SK-N-SH treated with all-trans-retinoic acid at 6 μM for 48 hours (cell line): ENCODE data around the gene TMEM181.

Experiments
- ATAC-seq: fragments of 200-7000 bp; cut with Tn5 transposase; 3 replicates; pipeline ENCODE4 v1.9.1; 2020; ENCODE audit warnings: mild to moderate bottlenecking, moderate library complexity
- ARNTL ChIP-seq: fragments of 450-650 bp; formaldehyde crosslinking; IDR thresholded peaks from 2 replicates; pipeline ENCODE4 v1.5.0; 2020; ENCODE audit warnings: low read depth, mild to moderate bottlenecking, moderate library complexity, borderline replicate concordance
- BACH2 ChIP-seq: fragments of 250-450 bp; sonication (Bioruptor Pico); IDR thresholded peaks from 2 replicates; pipeline ENCODE4 v1.9.0; 2021; ENCODE audit warnings: mild to moderate bottlenecking, borderline replicate concordance
- ISL1 ChIP-seq: fragments of 250-450 bp; sonication (Bioruptor Pico); IDR thresholded peaks from 2 replicates; pipeline ENCODE4 v2.1.2; 2022; ENCODE audit warnings: mild to moderate bottlenecking, moderate library complexity
- POU6F1 ChIP-seq: fragments of 250-450 bp; sonication (Bioruptor Pico); IDR thresholded peaks from 2 replicates; pipeline ENCODE4 v1.8.0; 2021; ENCODE audit warnings: low read depth, mild to moderate bottlenecking, moderate library complexity, borderline replicate concordance
- PPARA ChIP-seq: fragments of 250-450 bp; sonication (Bioruptor Pico); IDR thresholded peaks from 2 replicates; pipeline ENCODE4 v1.5.0; 2020; ENCODE audit warnings: mild to moderate bottlenecking, borderline replicate concordance
- TCF4 ChIP-seq: fragments of 250-450 bp; sonication (Bioruptor Pico); IDR thresholded peaks from 2 replicates; pipeline ENCODE4 v1.8.0; 2021; ENCODE audit warnings: mild to moderate bottlenecking, moderate library complexity, borderline replicate concordance
- TOX ChIP-seq: fragments of 250-450 bp; sonication (Bioruptor Pico); IDR thresholded peaks from 2 replicates; pipeline ENCODE4 v1.8.0; 2021; ENCODE audit warnings: mild to moderate bottlenecking, moderate library complexity, borderline replicate concordance
- TSHZ2 ChIP-seq: fragments of 250-450 bp; sonication (Bioruptor Pico); IDR thresholded peaks from 2 replicates; pipeline ENCODE4 v1.5.0; 2020; ENCODE audit warnings: mild to moderate bottlenecking, moderate library complexity
- ZC3H10 ChIP-seq: fragments of 250-450 bp; sonication (Bioruptor Pico); IDR thresholded peaks from 2 replicates; pipeline ENCODE4 v1.5.1; 2021; ENCODE audit warnings: mild to moderate bottlenecking, moderate library complexity
- ZFP3 ChIP-seq: fragments of 250-450 bp; sonication (Bioruptor Pico); IDR thresholded peaks from 2 replicates; pipeline ENCODE4 v1.5.0; 2020; ENCODE audit warnings: mild to moderate bottlenecking, moderate library complexity
- ZFP30 ChIP-seq: fragments of 450-650 bp; formaldehyde crosslinking; IDR thresholded peaks from 2 replicates; pipeline ENCODE4 v1.5.0; 2022; ENCODE audit warnings: mild to moderate bottlenecking, moderate library complexity
- ZNF565 ChIP-seq: fragments of 450-650 bp; formaldehyde crosslinking; conservative IDR thresholded peaks from 2 replicates; pipeline ENCODE4 v1.5.0; 2020; ENCODE audit warnings: low read depth, mild to moderate bottlenecking, moderate library complexity
- ZNF70 ChIP-seq: fragments of 450-650 bp; formaldehyde crosslinking; IDR thresholded peaks from 2 replicates; pipeline ENCODE4 v1.5.0; 2020; ENCODE audit warnings: mild to moderate bottlenecking, moderate library complexity
- ZNF8 ChIP-seq: fragments of 450-650 bp; formaldehyde crosslinking; IDR thresholded peaks from 2 replicates; pipeline ENCODE4 v1.5.0; 2020; ENCODE audit warnings: mild to moderate bottlenecking, moderate library complexity
- TF ChIP-seq, protein P1 (sequence below): fragments of 250-450 bp; sonication (Bioruptor Pico); IDR thresholded peaks from 2 replicates; pipeline ENCODE4 v1.8.0; 2020; ENCODE audit warnings: mild to moderate bottlenecking, moderate library complexity, borderline replicate concordance
- TF ChIP-seq, protein P2 (sequence below): fragments of 250-450 bp; sonication (Bioruptor Pico); IDR thresholded peaks from 2 replicates; pipeline ENCODE4 v1.5.1; 2020; ENCODE audit warnings: low read depth, mild to moderate bottlenecking, moderate library complexity

The TMEM181 gene

GRCh38 chr6:158621694-158622544 is 62.0 kb downstream of the TMEM181 start:
- TF ChIP-seq ZC3H10 (CRISPR knock-in tag) (no peak), TCF4 (CRISPR knock-in tag) (peak; percentile 68; the same call in 1 of the 2 replicates)
- TF ChIP-seq, all 23 proteins: peak for 1
- ATAC-seq = peak; percentile 59

DNA sequence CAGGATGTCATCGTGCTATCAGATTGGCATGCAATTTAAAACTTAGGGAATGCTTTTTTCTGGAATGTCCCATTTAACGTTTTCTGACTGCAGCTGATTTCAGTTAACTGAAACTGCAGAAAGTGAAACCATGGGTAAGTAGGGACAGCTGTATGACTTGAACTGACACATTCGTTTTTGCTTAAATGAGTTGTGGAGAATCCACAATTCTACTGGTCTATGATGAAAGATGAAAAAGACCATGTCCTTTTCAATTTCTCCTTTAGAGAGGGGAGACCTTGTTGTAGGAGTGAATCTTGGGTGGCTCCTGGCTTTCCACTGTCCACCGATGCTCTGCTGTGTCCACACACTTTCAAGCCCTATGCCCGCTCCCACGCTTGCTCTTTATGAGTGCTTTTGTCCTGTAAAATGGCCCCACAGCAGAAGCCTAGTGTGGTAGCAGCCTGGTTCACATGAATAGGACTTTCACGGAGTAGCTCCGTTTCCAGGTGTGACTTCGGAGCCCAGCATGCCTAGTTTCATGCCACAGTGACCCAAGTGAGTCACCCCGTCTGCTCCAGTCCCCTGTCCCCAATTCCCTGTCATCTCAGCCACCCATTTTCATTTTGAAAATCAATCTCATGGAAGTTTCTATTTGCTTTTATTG is 62.8 kb downstream of the TMEM181 start:
- TF ChIP-seq TSHZ2 (CRISPR knock-in tag) = no peak
- no peak for TF ChIP-seq ZFP3 (CRISPR knock-in tag)
- TF ChIP-seq BACH2 = no peak
- TF ChIP-seq ZNF8 (CRISPR knock-in tag) = no peak
- ATAC-seq = no peak

- TF ChIP-seq POU6F1 (CRISPR knock-in tag) (no peak), ISL1 (no peak), ZNF565 (CRISPR knock-in tag) (no peak), PPARA (no peak), TSHZ2 (CRISPR knock-in tag) (no peak), ZNF70 (CRISPR knock-in tag) (no peak), TOX (CRISPR knock-in tag) (no peak), ZFP30 (CRISPR knock-in tag) (no peak), ARNTL (CRISPR knock-in tag) (no peak)
- TF ChIP-seq, protein P1, sequence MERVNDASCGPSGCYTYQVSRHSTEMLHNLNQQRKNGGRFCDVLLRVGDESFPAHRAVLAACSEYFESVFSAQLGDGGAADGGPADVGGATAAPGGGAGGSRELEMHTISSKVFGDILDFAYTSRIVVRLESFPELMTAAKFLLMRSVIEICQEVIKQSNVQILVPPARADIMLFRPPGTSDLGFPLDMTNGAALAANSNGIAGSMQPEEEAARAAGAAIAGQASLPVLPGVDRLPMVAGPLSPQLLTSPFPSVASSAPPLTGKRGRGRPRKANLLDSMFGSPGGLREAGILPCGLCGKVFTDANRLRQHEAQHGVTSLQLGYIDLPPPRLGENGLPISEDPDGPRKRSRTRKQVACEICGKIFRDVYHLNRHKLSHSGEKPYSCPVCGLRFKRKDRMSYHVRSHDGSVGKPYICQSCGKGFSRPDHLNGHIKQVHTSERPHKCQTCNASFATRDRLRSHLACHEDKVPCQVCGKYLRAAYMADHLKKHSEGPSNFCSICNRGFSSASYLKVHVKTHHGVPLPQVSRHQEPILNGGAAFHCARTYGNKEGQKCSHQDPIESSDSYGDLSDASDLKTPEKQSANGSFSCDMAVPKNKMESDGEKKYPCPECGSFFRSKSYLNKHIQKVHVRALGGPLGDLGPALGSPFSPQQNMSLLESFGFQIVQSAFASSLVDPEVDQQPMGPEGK (CRISPR knock-in tag) = no peak
- TF ChIP-seq, protein P2, sequence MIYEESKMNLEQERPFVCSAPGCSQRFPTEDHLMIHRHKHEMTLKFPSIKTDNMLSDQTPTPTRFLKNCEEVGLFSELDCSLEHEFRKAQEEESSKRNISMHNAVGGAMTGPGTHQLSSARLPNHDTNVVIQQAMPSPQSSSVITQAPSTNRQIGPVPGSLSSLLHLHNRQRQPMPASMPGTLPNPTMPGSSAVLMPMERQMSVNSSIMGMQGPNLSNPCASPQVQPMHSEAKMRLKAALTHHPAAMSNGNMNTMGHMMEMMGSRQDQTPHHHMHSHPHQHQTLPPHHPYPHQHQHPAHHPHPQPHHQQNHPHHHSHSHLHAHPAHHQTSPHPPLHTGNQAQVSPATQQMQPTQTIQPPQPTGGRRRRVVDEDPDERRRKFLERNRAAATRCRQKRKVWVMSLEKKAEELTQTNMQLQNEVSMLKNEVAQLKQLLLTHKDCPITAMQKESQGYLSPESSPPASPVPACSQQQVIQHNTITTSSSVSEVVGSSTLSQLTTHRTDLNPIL (CRISPR knock-in tag) = no peak
- no peak for ATAC-seq
Measured at GRCh38 chr6:158624684-158625682, 65.1 kb downstream of the TMEM181 start.
